A549 (cell line): Measurements from ENCODE around the gene TPI1. TPM values are rescaled to one million over a fixed set of nuclear protein-coding genes. Genes with fewer than 3 reads are reported as not detected.

Experiments used
- ATAC-seq, 2 experiments: fragments of 200-7000 bp in 1 of 2; fragments of >200 bp in 1 of 2; cut with Nextera tagmentation in 1 of 2; cut with Tn5 transposase in 1 of 2; 3 replicates each; pipeline versions ENCODE4 v1.8.0 to v1.9.1; 2018 to 2020; ENCODE audit warnings: mild to moderate bottlenecking in 1 of 2, moderate library complexity in 1 of 2
- CTCF ChIA-PET: fragments of 300-600 bp; sonication (Branson Sonifier 250); formaldehyde crosslinking; extraction: SDS; loops from one replicate; lab custom pipeline; 2021; ENCODE audit warnings: antibody characterized with exemption, inconsistent platforms; lab: Yijun Ruan, JAX
- POLR2A ChIA-PET: fragments of 350-600 bp; formaldehyde crosslinking; extraction: SDS; loops from one replicate; lab custom pipeline; 2021; ENCODE audit warnings: antibody characterized with exemption, inconsistent platforms; lab: Yijun Ruan, JAX
- DNase-seq, 2 experiments: peaks; one replicate each; pipeline versions ENCODE4 v3.0.0 to v3.0.0-alpha.2; 2011 to 2016; ENCODE audit warnings: low read depth in 1 of 2, low spot score in 1 of 2
- FAIRE-seq: peaks from 2 replicates; lab custom pipeline; 2011; peaks lifted over from hg19 to GRCh38; lab: Jason Lieb, UNC
- H3K27ac ChIP-seq, 2 experiments: fragments of >200 bp; sonication (Bioruptor Twin); formaldehyde crosslinking; 3 replicates each; pipeline ENCODE4 v1.5.1; 2016 to 2017
- H3K4me1 ChIP-seq: fragments of >200 bp; sonication (Bioruptor Twin); formaldehyde crosslinking; 3 replicates; pipeline ENCODE4 v1.6.1; 2016
- H3K4me2 ChIP-seq: fragments of >200 bp; sonication (Bioruptor Twin); formaldehyde crosslinking; 3 replicates; pipeline ENCODE4 v1.6.1; 2016
- H3K4me3 ChIP-seq: fragments of >200 bp; sonication (Bioruptor Twin); formaldehyde crosslinking; 3 replicates; pipeline ENCODE4 v1.5.1; 2016
- H3K9me3 ChIP-seq: fragments of >200 bp; sonication (Bioruptor Twin); formaldehyde crosslinking; 3 replicates; pipeline ENCODE4 v1.6.1; 2016
- ATOH8 ChIP-seq: fragments of 250-450 bp; sonication (Bioruptor Pico); IDR thresholded peaks from 2 replicates; pipeline ENCODE4 v1.5.0; 2020; ENCODE audit warnings: low read depth, mild to moderate bottlenecking, moderate library complexity
- BHLHE40 ChIP-seq: IDR thresholded peaks from 2 replicates; pipeline ENCODE4 v1.6.1; 2012; ENCODE audit warnings: low read depth, low read length, inconsistent platforms
- CHD2 ChIP-seq: fragments of 150-350 bp; IDR thresholded peaks from 2 replicates; pipeline ENCODE4 v1.6.1; 2014; ENCODE audit warnings: low read length; ENCODE audit not compliant: partially characterized antibody
- CHD4 ChIP-seq: fragments of 200-600 bp; sonication (generic); IDR thresholded peaks from 2 replicates; pipeline ENCODE4 v1.6.1; 2016; ENCODE audit warnings: antibody characterized with exemption, mild to moderate bottlenecking, borderline replicate concordance
- CTCF ChIP-seq: fragments of >200 bp; sonication (Bioruptor Twin); formaldehyde crosslinking; IDR thresholded peaks from 3 replicates; pipeline ENCODE4 v1.5.1; 2016
- EHF ChIP-seq: fragments of 250-450 bp; sonication (Bioruptor Pico); IDR thresholded peaks from 2 replicates; pipeline ENCODE4 v1.5.0; 2020; ENCODE audit warnings: mild to moderate bottlenecking
- EHMT2 ChIP-seq: fragments of 200-600 bp; sonication (generic); IDR thresholded peaks from 2 replicates; pipeline ENCODE4 v1.6.1; 2016; ENCODE audit warnings: antibody characterized with exemption, low read depth, mild to moderate bottlenecking, moderate library complexity
- FOSL2 ChIP-seq, 2 experiments: fragments of 450-650 bp in 1 of 2; fragments of >200 bp in 1 of 2; sonication (Bioruptor Twin) in 1 of 2; formaldehyde crosslinking; IDR thresholded peaks; 2 replicates each; pipeline versions ENCODE4 v1.5.0 to v1.6.1; 2016 to 2020; ENCODE audit warnings: mild to moderate bottlenecking in 1 of 2, moderate library complexity in 1 of 2
- FOXS1 ChIP-seq: fragments of 250-450 bp; sonication (Bioruptor Pico); IDR thresholded peaks from 2 replicates; pipeline ENCODE4 v1.5.0; 2020; ENCODE audit warnings: mild to moderate bottlenecking, moderate library complexity
- GATA3 ChIP-seq: IDR thresholded peaks from 2 replicates; pipeline ENCODE4 v1.6.1; 2012; ENCODE audit warnings: borderline replicate concordance
- HDAC2 ChIP-seq: fragments of 200-600 bp; sonication (generic); IDR thresholded peaks from 2 replicates; pipeline ENCODE4 v1.6.1; 2016
- HES2 ChIP-seq: fragments of >200 bp; sonication (Bioruptor Twin); formaldehyde crosslinking; IDR thresholded peaks from 2 replicates; pipeline ENCODE4 v1.6.1; 2016
- HEYL ChIP-seq: fragments of 250-450 bp; sonication (Bioruptor Pico); IDR thresholded peaks from 2 replicates; pipeline ENCODE4 v1.8.0; 2021; ENCODE audit warnings: mild to moderate bottlenecking, moderate library complexity
- HOXB13 ChIP-seq: fragments of 250-450 bp; sonication (Bioruptor Pico); IDR thresholded peaks from 2 replicates; pipeline ENCODE4 v1.5.0; 2020; ENCODE audit warnings: low read depth, mild to moderate bottlenecking, moderate library complexity
- JUN ChIP-seq, 2 experiments: fragments of >200 bp; sonication (Bioruptor Twin); formaldehyde crosslinking; IDR thresholded peaks; 2 replicates in 1 of 2; 3 replicates in 1 of 2; pipeline ENCODE4 v1.6.1; 2016 to 2017
- KDM1A ChIP-seq: fragments of 200-600 bp; sonication (generic); IDR thresholded peaks from 2 replicates; pipeline ENCODE4 v1.6.1; 2016; ENCODE audit warnings: low read depth, mild to moderate bottlenecking
- KDM5A ChIP-seq: fragments of 200-600 bp; sonication (generic); IDR thresholded peaks from 2 replicates; pipeline ENCODE4 v1.6.1; 2016; ENCODE audit warnings: antibody characterized with exemption, mild to moderate bottlenecking
- MAX ChIP-seq: IDR thresholded peaks from 2 replicates; pipeline ENCODE4 v1.6.1; 2012
- NFE2L2 ChIP-seq: fragments of 150-350 bp; conservative IDR thresholded peaks from 2 replicates; pipeline ENCODE4 v1.6.1; 2014; ENCODE audit warnings: low read length
- PHF8 ChIP-seq: fragments of 200-600 bp; sonication (generic); IDR thresholded peaks from 2 replicates; pipeline ENCODE4 v1.6.1; 2016; ENCODE audit warnings: low read depth, mild to moderate bottlenecking, antibody characterized with exemption, moderate library complexity, borderline replicate concordance
- POLR2AphosphoS2 ChIP-seq: conservative IDR thresholded peaks from 2 replicates; pipeline ENCODE4 v1.6.1; 2012; ENCODE audit warnings: low read length, improper control_type of control experiment, inconsistent platforms
- RAD21 ChIP-seq, 2 experiments: fragments of >200 bp in 1 of 2; sonication (Bioruptor Twin) in 1 of 2; formaldehyde crosslinking in 1 of 2; IDR thresholded peaks in 1 of 2; conservative IDR thresholded peaks in 1 of 2; 2 replicates in 1 of 2; 3 replicates in 1 of 2; pipeline ENCODE4 v1.6.1; 2012 to 2018; ENCODE audit warnings: inconsistent platforms in 1 of 2
- RARB ChIP-seq: fragments of 250-450 bp; sonication (Bioruptor Pico); IDR thresholded peaks from 2 replicates; pipeline ENCODE4 v1.8.0; 2021; ENCODE audit warnings: mild to moderate bottlenecking, moderate library complexity
- RCOR1 ChIP-seq: fragments of 150-350 bp; IDR thresholded peaks from 2 replicates; pipeline ENCODE4 v1.6.1; 2014; ENCODE audit warnings: antibody characterized with exemption, low read length, low read depth
- REST ChIP-seq: fragments of 200-600 bp; sonication (generic); IDR thresholded peaks from 2 replicates; pipeline ENCODE4 v1.6.1; 2016; ENCODE audit warnings: antibody characterized with exemption, mild to moderate bottlenecking, moderate library complexity
- TP53 ChIP-seq: fragments of 250-450 bp; sonication (Bioruptor Pico); IDR thresholded peaks from 2 replicates; pipeline ENCODE4 v1.5.0; 2021; ENCODE audit warnings: mild to moderate bottlenecking, moderate library complexity
- USF2 ChIP-seq: fragments of 450-650 bp; IDR thresholded peaks from 2 replicates; pipeline ENCODE4 v1.6.1; 2014; ENCODE audit warnings: antibody characterized with exemption
- ZC3H11A ChIP-seq: fragments of 450-650 bp; IDR thresholded peaks from 2 replicates; pipeline ENCODE4 v1.6.1; 2014; ENCODE audit warnings: antibody characterized with exemption, mild to moderate bottlenecking
- ZFP36 ChIP-seq: fragments of 450-650 bp; IDR thresholded peaks from 2 replicates; pipeline ENCODE4 v1.6.1; 2014; ENCODE audit warnings: borderline replicate concordance; ENCODE audit not compliant: partially characterized antibody
- WGBS: methylation state at CpG from one replicate; pipeline ENCODE4 v1.1.6; 2017; ENCODE audit errors: missing lambda C conversion rate; 5-methylcytosine and 5-hydroxymethylcytosine counted together
- polyA plus RNA-seq, 4 experiments: library from polyadenylated mRNA; depleted of rRNA in 3 of 4; stranded (reverse); fragments of >200 nt; fragmentation: RNase III in 1 of 4; extraction: RNeasy Plus Mini Kit Qiagen cat#74134 plus additional on column Dnase treatment in 1 of 4; gene quantifications; 2 replicates in 3 of 4; 3 replicates in 1 of 4; pipeline ENCODE4 v1.2.3, GENCODE V29; 2011 to 2017

The TPI1 gene
- polyA plus RNA-seq, 2 of the 4 experiments (the other 2 are of a cell fraction) = 1,293 to 1,913 TPM

- H3K4me3 ChIP-seq = no peak overlapping the region
- no peak overlapping the region for H3K27ac ChIP-seq
- 86% methylated on average over 7 of the region's 7 CpGs for WGBS
- FAIRE-seq = no peak
- H3K4me1 ChIP-seq = peaks cover 12% of the 10 kb centered on the region
- TF ChIP-seq CHD2 (no peak), NFE2L2 (no peak), EHF (CRISPR knock-in tag) (no peak), RCOR1 (no peak), KDM5A (no peak), PHF8 (no peak), ZFP36 (no peak), FOXS1 (CRISPR knock-in tag) (no peak), GATA3 (no peak), CTCF (no peak), HDAC2 (no peak), KDM1A (no peak), MAX (no peak), RAD21 (conservative IDR thresholded peaks at IDR 0.05 in 1 of 2, IDR thresholded peaks at IDR 0.05 in 1 of 2) (no peak), ATOH8 (CRISPR knock-in tag) (no peak), HOXB13 (CRISPR knock-in tag) (no peak), USF2 (no peak), HEYL (CRISPR knock-in tag) (no peak), BHLHE40 (no peak), EHMT2 (no peak)
- no peak overlapping the region for H3K4me2 ChIP-seq
- H3K9me3 ChIP-seq = no peaks in the 10 kb centered on the region
- DNase-seq = no peak
- ChIA-PET CTCF (interaction anchor here (1.0 to 29.8 kb wide), 4 partner anchors 11 to 93 kb away, joined by 3 to 306 read pairs (median 60); partner anchors contain the start of gene MLF2), POLR2A (no interaction called here)
- no peak for ATAC-seq
Measured at GRCh38 chr12:6846316-6846869, 20.9 kb upstream of the TPI1 start.

GRCh38 chr12:6847676-6848075 is 19.7 kb upstream of the TPI1 start:
- TF ChIP-seq TP53 (CRISPR knock-in tag) = no peak
- no peak for TF ChIP-seq REST
- TF ChIP-seq FOSL2 (IDR thresholded peaks at IDR 0.05) = no peak
- TF ChIP-seq FOSL2 (CRISPR knock-in tag; IDR thresholded peaks at IDR 0.05) = no peak
- no peak for TF ChIP-seq JUN (IDR thresholded peaks at IDR 0.05)
- TF ChIP-seq POLR2AphosphoS2 = no peak
- TF ChIP-seq CHD4 = no peak
- no peak for TF ChIP-seq RARB (CRISPR knock-in tag)
- no peak for TF ChIP-seq FOXS1 (CRISPR knock-in tag)
- no peak for TF ChIP-seq ZC3H11A
- no peak for TF ChIP-seq HES2
- H3K27ac ChIP-seq = no peak overlapping the region
- ATAC-seq (no peak), DNase-seq (no peak), FAIRE-seq (no peak)
- 89% methylated on average over 2 of the region's 2 CpGs for WGBS
- ChIA-PET POLR2A (no interaction called here), CTCF (interaction anchor here (0.8 to 10.1 kb wide), 9 partner anchors 11 to 94 kb away, joined by 3 to 117 read pairs (median 4); partner anchors contain the start of gene MLF2)
- no peak overlapping the region for H3K4me3 ChIP-seq
- peaks cover 12% of the 10 kb centered on the region for H3K4me1 ChIP-seq
- H3K4me2 ChIP-seq = no peak overlapping the region
- H3K9me3 ChIP-seq = no peaks in the 10 kb centered on the region
